Putamen (tissue), 1 donor: ENCODE measurements around the gene OR2T29.
"Not testable (repeated sequence)": the region's sequence is repeated elsewhere in the genome, so short reads cannot be mapped to it uniquely, and the experiment has no call there.

Experiments used
- DNase-seq: peaks from one replicate; pipeline ENCODE4 v3.0.0-alpha.2; 2016; ENCODE audit warnings: low spot score

The OR2T29 gene

GRCh38 chr1:248562672-248563071 is at the start of gene OR2T29:
OR2T29 (minus strand) TSS chr1:248562772; CDS start chr1:248559491, 3,281 bp downstream.
- DNase-seq, result not testable (repeated sequence)

- no peak for DNase-seq
Measured at GRCh38 chr1:248611883-248612414, 49.4 kb upstream of the OR2T29 start.

- no peak for DNase-seq
Measured at GRCh38 chr1:248610301-248610700, 47.7 kb upstream of the OR2T29 start.

GRCh38 chr1:248599396-248599795 is 36.8 kb upstream of the OR2T29 start:
- no peak for DNase-seq

GRCh38 chr1:248597589-248597988 is 35.0 kb upstream of the OR2T29 start, which contains the start of gene OR2T10:
OR2T10 (minus strand) TSS chr1:248597700; CDS start chr1:248593768, 3,932 bp downstream.
- no peak for DNase-seq

- DNase-seq, result no peak
Measured at GRCh38 chr1:248596615-248597014, 34.0 kb upstream of the OR2T29 start.

GRCh38 chr1:248593226-248593625 is 30.7 kb upstream of the OR2T29 start:
- no peak for DNase-seq

GRCh38 chr1:248592655-248593054 is 30.1 kb upstream of the OR2T29 start:
- no peak for DNase-seq

- no peak for DNase-seq
Measured at GRCh38 chr1:248590055-248590454, 27.5 kb upstream of the OR2T29 start.

- DNase-seq, result no peak
Measured at GRCh38 chr1:248589334-248589733, 26.8 kb upstream of the OR2T29 start.

GRCh38 chr1:248585266-248585665 is 22.7 kb upstream of the OR2T29 start:
- DNase-seq, result no peak

GRCh38 chr1:248576260-248576980 is 13.8 kb upstream of the OR2T29 start:
- DNase-seq, result no peak

GRCh38 chr1:248574657-248575056 is 12.1 kb upstream of the OR2T29 start, which contains the start of gene OR2T34:
OR2T34 (minus strand) TSS chr1:248574757; CDS start chr1:248574757, 0 bp downstream.
- DNase-seq, result not testable (repeated sequence)

- not testable (repeated sequence) for DNase-seq
Measured at GRCh38 chr1:248573856-248574255, 11.3 kb upstream of the OR2T29 start.

- DNase-seq, result not testable (repeated sequence)
Measured at GRCh38 chr1:248572049-248572448, 9.5 kb upstream of the OR2T29 start.

GRCh38 chr1:248570811-248571210 is 8.2 kb upstream of the OR2T29 start:
- DNase-seq, result not testable (repeated sequence)

- not testable (repeated sequence) for DNase-seq
Measured at GRCh38 chr1:248569049-248569448, 6.5 kb upstream of the OR2T29 start.

- DNase-seq, result not testable (repeated sequence)
Measured at GRCh38 chr1:248565530-248566373, 3.2 kb upstream of the OR2T29 start.

GRCh38 chr1:248551027-248551426 is 11.5 kb downstream of the OR2T29 start:
- not testable (repeated sequence) for DNase-seq

- not testable (repeated sequence) for DNase-seq
Measured at GRCh38 chr1:248547383-248547782, 15.2 kb downstream of the OR2T29 start.

GRCh38 chr1:248537449-248537848 is 25.1 kb downstream of the OR2T29 start:
- DNase-seq, result not testable (repeated sequence)

GRCh38 chr1:248521856-248522255 is 40.7 kb downstream of the OR2T29 start:
- DNase-seq, result no peak
